GM12864 (cell line): ENCODE results near the gene MTNR1A.

Source experiments
- DNase-seq: peaks from one replicate; pipeline ENCODE4 v3.0.0-alpha.2; 2011; ENCODE audit warnings: low read depth
- H3K4me3 ChIP-seq: 2 replicates; pipeline ENCODE4 v1.5.1; 2011; ENCODE audit warnings: mild to moderate bottlenecking, low read depth, low read length, control low read depth
- CTCF ChIP-seq: IDR thresholded peaks from 2 replicates; pipeline ENCODE4 v1.5.1; 2011; ENCODE audit warnings: low read depth, mild to moderate bottlenecking, moderate library complexity, low read length, control low read depth, inconsistent platforms; ENCODE audit errors: missing control alignments

Gene MTNR1A

DNA sequence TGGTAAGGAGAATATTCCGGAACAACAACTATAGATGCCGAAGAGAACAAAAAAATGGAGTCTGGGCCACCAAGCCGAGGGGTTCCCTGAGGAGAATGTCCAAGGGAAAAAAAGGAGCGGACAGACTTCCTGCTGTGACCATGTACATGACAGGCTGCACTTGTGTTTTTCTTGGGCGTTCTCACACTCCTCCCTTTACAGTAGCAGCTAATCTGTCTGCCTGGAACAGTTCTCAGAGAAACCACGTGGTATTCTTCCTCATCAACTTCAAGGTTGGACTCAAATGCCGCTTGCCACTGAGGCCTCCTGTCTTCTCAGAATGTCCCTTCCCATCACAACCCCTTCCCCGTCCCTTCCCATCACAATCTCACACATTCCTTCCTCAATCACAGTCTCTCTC lies 30.8 kb upstream of the MTNR1A start:
- TF ChIP-seq CTCF = no peak
- H3K4me3 ChIP-seq = no peak overlapping the region
- no peak for DNase-seq

GRCh38 chr4:186584912-186585311 lies 29.5 kb upstream of the MTNR1A start:
- H3K4me3 ChIP-seq = no peak overlapping the region
- DNase-seq = no peak
- TF ChIP-seq CTCF = no peak

GRCh38 chr4:186581421-186581820 lies 26.1 kb upstream of the MTNR1A start:
- DNase-seq = no peak
- H3K4me3 ChIP-seq = no peak overlapping the region
- no peak for TF ChIP-seq CTCF

DNA sequence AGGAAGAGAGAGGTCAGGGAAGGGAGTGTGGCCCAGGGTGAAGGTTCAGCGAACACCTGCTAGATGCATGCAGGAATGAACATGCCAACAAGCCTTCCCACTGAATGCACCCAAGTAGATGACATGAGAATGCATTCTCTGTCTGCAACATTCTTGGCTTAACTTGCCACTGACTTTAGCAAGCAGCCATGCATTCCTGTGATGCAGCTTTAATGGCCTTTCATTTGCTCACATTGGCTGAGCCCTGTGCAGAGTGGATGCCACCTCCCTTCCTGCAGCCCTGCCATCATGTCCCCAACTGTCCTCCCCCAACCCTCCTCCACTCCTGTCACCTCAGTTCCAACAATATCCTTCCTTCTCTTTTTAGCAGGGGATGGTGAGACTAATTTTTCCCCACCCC lies 25.3 kb upstream of the MTNR1A start:
- no peak overlapping the region for H3K4me3 ChIP-seq
- TF ChIP-seq CTCF = no peak
- DNase-seq = no peak

- DNase-seq = no peak
- TF ChIP-seq CTCF = no peak
- no peak overlapping the region for H3K4me3 ChIP-seq
These were observed 15.0 kb upstream of the MTNR1A start for GRCh38 chr4:186570193-186570996.

DNA sequence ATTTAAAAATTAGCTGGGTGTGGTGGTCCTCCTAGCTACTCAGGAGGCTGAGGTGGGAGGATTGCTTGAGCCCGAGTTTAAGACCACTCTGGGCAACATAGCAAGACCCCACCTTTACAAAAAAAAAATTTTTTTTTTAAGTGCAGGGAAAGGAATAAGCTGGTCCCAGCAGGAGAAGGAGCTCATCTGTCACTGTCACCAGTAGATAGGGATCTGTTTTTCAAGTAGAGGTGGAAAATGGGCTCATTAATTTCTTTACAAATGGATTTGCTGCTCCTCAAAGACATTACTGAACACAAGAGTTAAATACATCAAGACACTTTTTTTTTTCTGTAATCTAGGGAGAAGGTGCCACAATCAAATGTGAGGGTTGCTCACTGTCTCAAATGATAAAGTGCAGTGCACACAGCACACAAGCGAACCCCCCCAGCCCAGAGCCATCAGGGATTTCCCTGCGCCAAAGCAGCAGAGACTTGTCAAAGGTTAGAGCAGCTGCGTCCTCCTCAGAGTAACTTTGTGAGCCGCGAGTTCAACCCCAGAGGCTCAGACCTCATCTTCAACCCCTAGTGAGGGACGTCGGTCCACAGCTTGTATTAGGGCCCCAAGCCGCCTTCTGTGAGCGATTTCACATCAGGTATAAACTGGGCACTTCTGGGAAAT lies 14.3 kb upstream of the MTNR1A start:
- TF ChIP-seq CTCF = no peak
- DNase-seq = no peak
- H3K4me3 ChIP-seq = no peak overlapping the region
